Fibroblast of lung (primary cell): ENCODE data around the gene NFAM1. TPM values are rescaled to one million over a fixed set of nuclear protein-coding genes. Genes with fewer than 3 reads are reported as not detected.

Experiments
- DNase-seq, 2 donors: peaks; one replicate each; pipeline versions ENCODE4 v3.0.0 to v3.0.0-alpha.2; 2010; ENCODE audit warnings: low read depth in 2 of 2
- H2AFZ ChIP-seq: 2 replicates; pipeline ENCODE4 v1.5.1; 2012; ENCODE audit warnings: low read length, control low read depth, inconsistent platforms
- H3K27ac ChIP-seq: 2 replicates; pipeline ENCODE4 v1.5.1; 2011; ENCODE audit warnings: low read length, control low read depth; ENCODE audit not compliant: insufficient read depth
- H3K27me3 ChIP-seq: 2 replicates; pipeline ENCODE4 v1.5.1; 2011; ENCODE audit warnings: mild to moderate bottlenecking, low read length; ENCODE audit not compliant: control insufficient read depth, insufficient read depth
- H3K36me3 ChIP-seq: 2 replicates; pipeline ENCODE4 v1.5.1; 2011; ENCODE audit warnings: low read length; ENCODE audit not compliant: control insufficient read depth, insufficient read depth
- H3K4me1 ChIP-seq: 2 replicates; pipeline ENCODE4 v1.5.1; 2011; ENCODE audit warnings: low read length; ENCODE audit not compliant: control insufficient read depth, insufficient read depth; ENCODE audit errors: extremely low read depth
- H3K4me2 ChIP-seq: 2 replicates; pipeline ENCODE4 v1.5.1; 2011; ENCODE audit warnings: low read length, control low read depth; ENCODE audit not compliant: insufficient read depth; ENCODE audit errors: extremely low read depth
- H3K4me3 ChIP-seq, 4 experiments: fragments of 200-600 bp in 1 of 4; sonication (generic) in 1 of 4; replicated peaks in 1 of 4; 2 replicates each; pipeline ENCODE4 v1.5.1; 2011 to 2016; ENCODE audit warnings: low read length in 4 of 4, low read depth in 3 of 4, mild to moderate bottlenecking in 3 of 4, control low read depth in 2 of 4, inconsistent platforms in 1 of 4, mixed read lengths in 1 of 4; ENCODE audit not compliant: insufficient read depth in 1 of 4; ENCODE audit errors: control extremely low read depth in 1 of 4
- H3K79me2 ChIP-seq: 2 replicates; pipeline ENCODE4 v1.5.1; 2012; ENCODE audit warnings: mild to moderate bottlenecking, low read length, inconsistent platforms; ENCODE audit not compliant: control insufficient read depth, insufficient read depth
- H3K9ac ChIP-seq: 2 replicates; pipeline ENCODE4 v1.5.1; 2011; ENCODE audit warnings: mild to moderate bottlenecking, low read length, control low read depth; ENCODE audit not compliant: insufficient read depth
- H3K9me3 ChIP-seq: 2 replicates; pipeline ENCODE4 v1.5.1; 2012; ENCODE audit warnings: low read depth, low read length; ENCODE audit not compliant: control insufficient read depth, insufficient read depth
- H4K20me1 ChIP-seq: 2 replicates; pipeline ENCODE4 v1.5.1; 2011; ENCODE audit warnings: low read length; ENCODE audit not compliant: control insufficient read depth, insufficient read depth; ENCODE audit errors: extremely low read depth
- EZH2 ChIP-seq: IDR thresholded peaks from 2 replicates; pipeline ENCODE4 v1.5.1; 2012; ENCODE audit warnings: low read length, control low read depth, mild to moderate bottlenecking; ENCODE audit errors: missing control alignments
- polyA plus RNA-seq, 2 donors: library from polyadenylated mRNA; depleted of rRNA in 1 of 2; stranded (reverse) in 1 of 2; unstranded in 1 of 2; fragments of >200 nt; gene quantifications; 2 replicates each; pipeline ENCODE4 v1.2.1, GENCODE V29; 2011 to 2012; ENCODE audit warnings: missing spikeins in 1 of 2
- total RNA-seq: library from RNA; depleted of rRNA; stranded (reverse); fragments of >200 nt; gene quantifications from 2 replicates; pipeline ENCODE4 v1.2.1, GENCODE V29; 2014
- TF ChIP-seq, protein P1 (sequence below), 2 donors: IDR thresholded peaks in 1 of 2; conservative IDR thresholded peaks in 1 of 2; 1 replicate in 1 of 2; 2 replicates in 1 of 2; pipeline ENCODE4 v1.5.1; 2011 to 2012; ENCODE audit warnings: low read length in 2 of 2, control low read depth in 1 of 2, inconsistent platforms in 1 of 2, low read depth in 1 of 2, mild to moderate bottlenecking in 1 of 2

Gene NFAM1
- total and polyA plus RNA-seq, 2 donors (not counting 1 experiment from before 2014, with no cell fraction given), result 0.17 TPM; not detected in 1

DNA sequence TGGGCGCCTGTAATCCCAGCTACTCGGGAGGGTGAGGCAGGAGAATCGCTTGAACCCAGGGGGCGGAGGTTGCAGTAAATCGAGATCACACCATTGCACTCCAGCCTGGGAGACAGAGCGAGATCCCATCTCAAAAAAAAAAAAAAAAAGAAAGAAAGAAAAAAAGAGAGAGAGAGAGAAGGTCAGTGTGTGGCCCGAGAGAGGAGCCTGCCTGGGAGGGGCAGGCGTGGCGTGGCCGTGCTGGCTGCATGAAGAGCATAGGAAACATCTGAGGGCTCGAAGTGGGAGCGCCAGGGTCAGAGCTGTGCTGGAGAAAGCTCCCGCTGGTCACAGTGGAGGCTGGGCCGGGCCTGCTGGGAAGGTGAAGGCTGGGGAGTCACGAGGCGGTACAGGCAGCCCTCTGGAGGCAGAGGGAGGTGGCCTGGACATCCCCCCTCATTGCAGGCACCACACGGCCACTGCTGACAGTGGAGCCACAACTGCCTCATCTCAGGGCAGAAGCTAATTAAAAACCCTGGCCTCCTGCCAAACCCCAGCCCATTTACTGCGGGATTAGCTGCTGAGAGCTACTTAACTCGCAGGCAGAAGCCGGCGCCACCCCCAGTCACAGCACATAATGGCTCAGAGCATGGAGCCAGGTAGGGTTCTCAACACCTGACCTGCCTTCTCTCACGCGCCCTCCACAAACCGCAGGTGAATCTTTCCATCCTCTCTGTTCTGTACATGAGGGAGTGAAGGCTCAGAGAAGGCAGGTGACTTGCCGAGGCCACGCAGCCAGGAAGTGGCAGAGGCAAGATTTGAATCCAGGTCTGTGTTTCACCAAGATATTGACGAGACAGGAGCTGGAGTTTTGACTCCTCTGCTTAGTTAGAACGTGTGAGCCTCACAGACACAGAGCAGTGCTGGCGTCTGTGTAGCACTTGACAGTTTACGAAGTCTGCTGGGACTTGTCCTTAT lies 32.6 kb downstream of the NFAM1 start:
- no peak overlapping the region for H3K27ac ChIP-seq
- no peak overlapping the region for H2AFZ ChIP-seq
- no peaks in the 10 kb centered on the region for H3K36me3 ChIP-seq
- no peaks in the 10 kb centered on the region for H3K9me3 ChIP-seq
- H3K27me3 ChIP-seq, result no peaks in the 10 kb centered on the region
- no peaks in the 10 kb centered on the region for H3K4me1 ChIP-seq
- no peak overlapping the region for H3K4me3 ChIP-seq
- H3K9ac ChIP-seq, result no peak overlapping the region
- no peak overlapping the region for H3K4me2 ChIP-seq
- no peaks in the 10 kb centered on the region for H4K20me1 ChIP-seq
- no peak for DNase-seq
- no peaks in the 10 kb centered on the region for H3K79me2 ChIP-seq
- TF ChIP-seq EZH2, result no peak
- TF ChIP-seq, protein P1, sequence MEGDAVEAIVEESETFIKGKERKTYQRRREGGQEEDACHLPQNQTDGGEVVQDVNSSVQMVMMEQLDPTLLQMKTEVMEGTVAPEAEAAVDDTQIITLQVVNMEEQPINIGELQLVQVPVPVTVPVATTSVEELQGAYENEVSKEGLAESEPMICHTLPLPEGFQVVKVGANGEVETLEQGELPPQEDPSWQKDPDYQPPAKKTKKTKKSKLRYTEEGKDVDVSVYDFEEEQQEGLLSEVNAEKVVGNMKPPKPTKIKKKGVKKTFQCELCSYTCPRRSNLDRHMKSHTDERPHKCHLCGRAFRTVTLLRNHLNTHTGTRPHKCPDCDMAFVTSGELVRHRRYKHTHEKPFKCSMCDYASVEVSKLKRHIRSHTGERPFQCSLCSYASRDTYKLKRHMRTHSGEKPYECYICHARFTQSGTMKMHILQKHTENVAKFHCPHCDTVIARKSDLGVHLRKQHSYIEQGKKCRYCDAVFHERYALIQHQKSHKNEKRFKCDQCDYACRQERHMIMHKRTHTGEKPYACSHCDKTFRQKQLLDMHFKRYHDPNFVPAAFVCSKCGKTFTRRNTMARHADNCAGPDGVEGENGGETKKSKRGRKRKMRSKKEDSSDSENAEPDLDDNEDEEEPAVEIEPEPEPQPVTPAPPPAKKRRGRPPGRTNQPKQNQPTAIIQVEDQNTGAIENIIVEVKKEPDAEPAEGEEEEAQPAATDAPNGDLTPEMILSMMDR (conservative IDR thresholded peaks at IDR 0.05 in 1 of 2, IDR thresholded peaks at IDR 0.05 in 1 of 2; ENCODE audit: low read depth in 1 of 2, low read length in 2 of 2), result no peak

DNA sequence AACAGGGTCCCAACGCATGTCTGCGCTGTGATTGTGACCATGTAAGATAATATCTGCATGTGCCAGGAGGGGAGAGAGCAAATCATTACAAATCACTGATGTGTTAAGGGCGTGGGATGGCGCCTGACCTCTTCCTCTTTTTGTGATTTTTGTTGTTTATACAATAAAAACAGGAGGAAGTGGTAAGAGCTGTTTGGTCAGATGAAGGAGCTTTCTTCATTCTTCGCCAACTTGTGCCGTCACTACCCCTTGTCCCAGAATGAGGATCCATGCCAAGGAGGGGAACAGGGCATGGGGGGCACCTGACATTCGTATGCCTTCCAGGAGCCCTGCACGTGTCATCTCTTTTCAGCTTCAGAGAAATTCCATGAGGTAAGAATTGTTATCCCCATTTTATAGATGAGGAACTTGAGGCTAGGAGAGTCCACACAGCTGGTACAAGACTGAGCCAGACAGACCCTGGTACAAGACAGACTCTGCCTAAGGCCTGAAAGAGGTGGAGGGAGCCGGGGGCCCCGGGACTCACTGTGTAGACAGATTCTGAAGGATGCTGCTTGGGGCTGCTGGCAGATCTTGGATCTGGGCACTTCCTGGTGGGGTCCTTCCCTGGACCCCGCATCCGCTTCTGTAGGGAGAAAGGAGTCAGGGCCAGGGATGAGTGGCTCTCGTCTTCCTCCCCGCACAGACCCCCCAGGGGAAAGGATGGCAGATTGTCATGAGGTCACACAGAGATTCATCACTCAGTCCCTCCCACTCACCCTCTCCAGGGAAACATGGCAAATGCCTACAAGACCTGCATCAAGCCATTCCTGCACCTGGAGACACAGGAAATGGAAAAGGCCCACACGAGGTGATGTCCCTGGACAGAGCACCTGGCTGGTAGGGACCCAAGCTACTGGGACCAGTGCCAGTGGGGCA lies 34.6 kb downstream of the NFAM1 start:
- TF ChIP-seq, protein P1 (conservative IDR thresholded peaks at IDR 0.05 in 1 of 2, IDR thresholded peaks at IDR 0.05 in 1 of 2; ENCODE audit: low read depth in 1 of 2, low read length in 2 of 2), result no peak
- no peak overlapping the region for H3K4me2 ChIP-seq

More for the DNA sequence above, 34.6 kb downstream of the NFAM1 start:
- H3K36me3 ChIP-seq, result no peaks in the 10 kb centered on the region
- no peaks in the 10 kb centered on the region for H3K4me1 ChIP-seq
- H3K27me3 ChIP-seq, result no peaks in the 10 kb centered on the region
- no peak overlapping the region for H3K27ac ChIP-seq
- H3K9ac ChIP-seq, result no peak overlapping the region
- H4K20me1 ChIP-seq, result no peaks in the 10 kb centered on the region
- H3K79me2 ChIP-seq, result no peaks in the 10 kb centered on the region
- no peak overlapping the region for H3K4me3 ChIP-seq
- no peaks in the 10 kb centered on the region for H3K9me3 ChIP-seq
- H2AFZ ChIP-seq, result no peak overlapping the region
- DNase-seq, result no peak
